GM19099 (cell line): ENCODE measurements around the gene HIPK2.

Experiments used
- POLR2A ChIP-seq: IDR thresholded peaks from 3 replicates; pipeline ENCODE4 v1.6.1; 2011; ENCODE audit warnings: low read depth; ENCODE audit not compliant: insufficient read length; ENCODE audit errors: extremely low read depth

Gene HIPK2

GRCh38 chr7:139658296-139658695 lies 119.5 kb downstream of the HIPK2 start:
- TF ChIP-seq POLR2A, result no peak

GRCh38 chr7:139657725-139658124 lies 120.1 kb downstream of the HIPK2 start:
- no peak for TF ChIP-seq POLR2A

DNA sequence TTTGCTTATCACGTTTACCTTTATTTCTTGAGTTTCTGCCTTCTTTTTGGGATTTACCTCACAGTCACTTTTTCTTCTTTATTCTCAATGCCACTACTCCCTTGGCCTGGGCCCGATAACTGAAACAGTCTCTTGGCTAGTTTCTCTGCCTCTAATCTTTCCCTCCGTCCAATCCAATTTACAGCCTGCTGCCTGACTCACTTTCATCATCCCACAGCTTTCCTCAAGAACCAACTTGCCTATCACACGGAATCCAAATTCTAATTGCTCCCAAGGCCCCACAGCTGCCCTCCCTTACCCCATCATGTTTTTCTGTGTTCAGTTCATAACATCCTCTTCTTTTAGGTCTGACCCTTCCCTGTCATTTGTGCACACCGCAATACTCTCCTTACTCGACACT lies 121.4 kb downstream of the HIPK2 start:
- no peak for TF ChIP-seq POLR2A

GRCh38 chr7:139655305-139655704 lies 122.5 kb downstream of the HIPK2 start:
- TF ChIP-seq POLR2A, result no peak

DNA sequence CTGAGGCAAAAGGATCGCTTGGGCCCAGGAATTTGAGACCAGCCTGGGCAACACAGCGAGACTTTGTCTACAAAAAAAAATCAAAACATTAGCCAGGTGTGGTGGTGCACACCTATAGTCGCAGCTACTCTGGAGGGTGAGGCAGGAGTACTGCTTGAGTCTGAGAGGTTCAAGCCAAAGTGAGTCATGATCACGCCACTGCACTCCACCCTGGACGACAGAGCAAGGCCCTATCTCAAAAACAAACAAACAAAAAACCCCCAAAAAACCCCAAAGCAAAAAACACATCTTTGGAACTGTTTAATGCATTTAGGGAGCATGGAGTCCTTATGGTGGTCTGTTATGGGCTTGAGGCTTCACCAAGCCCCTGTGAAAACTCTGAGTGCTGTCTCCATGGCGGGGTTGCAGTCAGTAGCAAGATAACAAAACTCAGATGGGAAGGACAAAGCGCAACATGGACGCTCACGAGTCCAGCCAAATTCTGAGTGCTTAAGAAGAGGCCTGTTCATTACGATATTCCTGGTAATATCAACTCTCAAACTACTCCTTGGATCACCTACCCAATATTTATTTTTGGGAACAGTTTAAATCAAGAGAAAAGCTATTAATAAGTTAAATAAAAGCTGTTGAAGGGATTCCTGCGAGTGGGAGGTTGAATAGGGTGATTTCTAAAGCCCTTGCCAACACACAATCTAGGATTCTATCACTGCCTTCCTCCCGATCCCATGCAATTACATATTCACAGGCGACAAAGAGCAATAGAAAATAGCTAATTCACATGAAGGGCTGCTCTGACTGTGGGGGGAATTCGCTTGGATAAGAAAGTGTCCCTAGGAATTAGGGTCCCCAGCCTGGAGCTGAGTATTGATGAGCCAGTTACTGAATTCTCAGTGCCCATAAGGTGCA lies 123.3 kb downstream of the HIPK2 start:
- TF ChIP-seq POLR2A, result no peak

DNA sequence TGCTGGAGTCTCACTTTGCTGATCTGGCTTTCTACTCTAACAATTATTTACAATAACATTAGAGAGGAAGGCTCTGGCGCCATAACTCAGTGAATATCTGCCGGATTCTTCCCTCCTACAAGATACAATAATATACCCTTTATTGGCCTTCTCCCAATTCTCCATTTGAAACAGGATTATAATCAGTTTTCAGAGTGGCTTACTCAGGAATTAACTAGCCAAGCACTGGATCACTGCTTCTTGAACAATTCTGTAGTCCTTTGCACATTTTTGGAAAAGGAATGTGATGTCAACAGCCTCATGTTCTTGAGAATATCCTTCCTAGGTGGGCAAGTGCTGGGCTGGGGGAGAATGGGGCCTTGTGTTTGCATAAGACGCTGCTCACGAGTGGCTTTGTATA lies 125.9 kb downstream of the HIPK2 start:
- TF ChIP-seq POLR2A, result no peak

DNA sequence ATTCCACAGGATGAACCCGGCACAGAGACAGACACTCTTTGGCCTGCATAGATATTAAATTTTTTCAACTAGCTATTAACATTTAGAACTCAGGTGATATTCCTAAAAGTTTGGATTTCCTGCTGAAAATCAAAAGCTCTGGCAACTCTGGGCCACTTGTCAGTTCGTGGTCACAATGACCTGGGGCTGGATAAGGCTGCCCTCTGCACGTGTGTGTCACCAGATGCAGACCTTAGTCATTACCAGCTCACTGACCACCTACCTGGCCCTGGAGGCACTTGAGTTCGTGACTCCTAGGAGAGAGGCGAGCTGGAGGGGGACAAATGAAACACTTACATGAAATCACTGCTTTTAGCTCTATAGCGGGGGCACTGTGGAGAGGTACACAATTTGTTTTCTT lies 126.5 kb downstream of the HIPK2 start:
- no peak for TF ChIP-seq POLR2A

DNA sequence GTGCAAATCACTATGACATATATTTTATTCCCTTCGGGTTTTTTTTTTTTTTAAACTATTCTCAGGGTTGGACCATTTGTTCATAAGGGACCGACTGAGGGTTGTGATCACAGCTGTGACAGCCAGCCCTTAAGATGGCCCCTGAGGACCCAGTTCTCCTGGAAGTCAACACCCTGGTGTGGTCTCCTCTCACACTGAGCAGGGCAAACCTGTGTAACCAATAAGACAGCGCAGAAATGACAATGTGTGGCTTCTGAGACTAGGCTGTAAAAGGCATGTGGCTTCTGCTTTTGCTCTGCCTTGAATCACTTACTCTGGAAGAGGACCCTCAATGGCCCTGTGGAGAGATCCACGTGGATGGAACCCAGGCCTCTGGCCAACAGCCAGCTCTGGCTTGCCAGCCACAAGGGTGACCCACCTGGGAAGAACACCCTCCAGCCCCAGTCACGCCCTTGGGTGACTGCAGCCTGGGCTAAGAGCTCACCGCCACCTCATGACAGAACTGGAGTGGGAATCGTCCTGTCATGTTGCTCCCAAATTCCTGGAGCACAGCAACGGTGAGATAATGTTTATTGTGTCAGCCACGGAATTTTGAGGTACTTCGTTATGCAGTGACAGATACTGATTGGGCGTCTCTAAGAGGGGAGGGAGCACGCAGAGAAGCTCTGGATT lies 127.2 kb downstream of the HIPK2 start:
- TF ChIP-seq POLR2A, result no peak

- peak; percentile 6 for TF ChIP-seq POLR2A
These were observed 128.8 kb downstream of the HIPK2 start for GRCh38 chr7:139648941-139649425.

DNA sequence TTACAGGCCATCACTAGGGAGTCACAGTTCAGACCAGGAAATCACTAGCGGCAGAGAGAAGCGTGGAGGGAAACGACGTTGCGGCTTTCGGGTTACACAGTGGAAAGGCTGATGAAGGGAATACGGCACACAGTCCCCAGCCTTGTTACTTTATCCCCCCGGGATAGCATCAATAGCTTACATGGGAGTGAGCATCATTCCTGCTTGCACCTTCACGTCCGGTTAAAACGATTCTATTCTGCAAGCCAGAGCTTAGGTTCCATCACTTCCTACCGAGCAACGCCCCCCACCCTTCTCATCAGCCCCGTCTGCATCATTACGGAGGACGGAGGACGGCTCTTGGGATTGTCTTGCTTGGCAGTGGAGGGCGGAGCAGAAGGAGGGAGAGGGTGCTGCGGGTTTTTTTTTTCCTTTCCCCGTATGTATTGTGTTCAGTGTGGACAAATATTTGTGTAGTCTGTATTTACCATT lies 129.4 kb downstream of the HIPK2 start:
- no peak for TF ChIP-seq POLR2A

DNA sequence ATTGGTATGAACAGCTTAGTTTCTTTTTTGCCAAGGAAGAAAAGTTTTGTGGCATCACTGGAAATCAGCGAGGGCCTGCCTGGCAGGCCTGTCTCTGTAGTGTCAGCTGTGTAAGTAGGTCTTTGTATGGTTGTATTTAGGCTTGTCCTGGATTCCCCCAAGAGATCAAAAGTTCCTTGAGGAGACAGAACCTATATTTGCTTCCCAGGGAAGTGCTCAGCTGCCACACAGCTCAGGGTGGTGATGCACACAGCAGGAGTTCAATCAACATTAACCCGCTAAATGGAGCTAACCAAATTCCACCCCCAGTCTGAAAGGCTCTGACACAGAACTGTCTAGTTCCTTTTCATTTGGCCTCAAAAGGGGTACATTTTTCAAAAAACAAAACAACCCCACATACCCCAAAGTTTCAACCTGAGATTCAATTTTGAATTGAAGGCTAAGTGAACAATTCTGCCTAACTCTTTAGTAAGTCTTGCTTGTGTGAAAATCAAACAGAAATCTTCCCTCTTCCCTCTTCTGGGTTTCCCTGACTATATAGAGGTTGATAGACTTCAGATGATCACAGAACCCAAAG lies 129.9 kb downstream of the HIPK2 start:
- no peak for TF ChIP-seq POLR2A

DNA sequence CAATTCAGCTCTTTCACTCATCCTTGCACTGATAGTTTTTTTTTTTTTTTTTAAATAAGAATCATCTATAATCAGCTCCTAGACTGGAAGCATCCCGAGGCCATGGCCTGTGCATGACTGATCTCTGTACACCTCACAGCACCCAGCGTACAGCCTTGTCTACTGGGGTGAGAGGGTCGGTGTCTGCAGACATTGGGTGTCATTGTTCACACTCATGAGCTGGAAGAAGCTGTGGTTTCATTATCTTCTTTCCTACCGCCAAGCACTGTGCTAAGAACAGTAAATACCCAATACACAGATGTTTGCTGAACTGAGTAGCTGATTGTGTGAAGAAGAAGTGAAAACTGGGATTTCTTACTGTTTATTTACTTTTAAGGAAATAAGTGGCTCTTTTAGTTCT lies 130.7 kb downstream of the HIPK2 start:
- no peak for TF ChIP-seq POLR2A

DNA sequence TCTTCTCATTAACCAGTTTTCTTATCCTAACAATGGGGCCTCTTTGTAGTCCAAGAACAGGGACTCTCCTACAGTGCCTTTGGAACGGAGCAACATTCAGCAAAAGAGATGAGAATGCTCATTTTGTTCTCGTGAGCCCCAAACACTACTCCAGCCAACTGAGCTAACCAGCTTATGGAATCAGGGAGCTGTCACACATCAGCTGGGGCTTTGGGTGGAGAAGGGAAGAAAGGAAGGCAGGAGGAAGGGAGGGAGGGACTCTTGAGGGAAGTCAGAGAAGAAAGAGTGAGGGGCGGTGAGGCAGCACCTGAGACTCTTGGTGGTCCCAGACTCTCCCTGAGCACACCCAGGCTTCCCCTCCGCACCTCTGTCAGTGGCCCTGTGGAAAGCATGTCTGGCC lies 131.2 kb downstream of the HIPK2 start:
- TF ChIP-seq POLR2A, result no peak

- no peak for TF ChIP-seq POLR2A
These were observed 131.9 kb downstream of the HIPK2 start for GRCh38 chr7:139645572-139646523.

DNA sequence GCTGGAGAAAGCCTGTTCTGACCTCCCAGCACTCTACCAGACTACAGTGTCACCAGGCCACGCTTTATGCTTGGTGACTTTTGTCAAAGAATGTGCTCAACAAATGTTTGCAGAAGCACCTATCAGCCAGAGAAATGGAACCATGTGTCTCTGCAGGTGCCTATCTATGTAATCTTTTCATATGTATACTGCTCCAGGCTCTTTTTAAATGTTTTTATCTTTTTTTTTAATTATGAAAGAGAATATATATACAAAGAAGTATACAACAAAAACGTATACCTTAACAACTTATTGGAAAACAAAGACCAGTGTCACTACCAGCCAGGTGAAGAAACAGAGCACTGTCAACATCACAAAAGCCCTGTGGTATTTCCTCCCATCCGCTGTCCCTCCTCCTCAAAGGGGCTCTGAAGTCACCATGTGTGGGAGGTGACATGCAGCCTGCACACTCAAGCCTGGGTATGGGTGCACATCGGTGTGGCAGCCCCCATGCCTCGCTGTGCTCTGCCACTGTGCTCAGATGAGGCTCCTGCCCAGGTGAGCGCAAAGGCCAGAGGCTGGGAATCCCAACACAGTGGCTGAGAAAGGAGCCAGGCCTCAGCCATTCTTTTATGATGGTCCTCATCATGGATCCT lies 133.7 kb downstream of the HIPK2 start:
- TF ChIP-seq POLR2A, result no peak

DNA sequence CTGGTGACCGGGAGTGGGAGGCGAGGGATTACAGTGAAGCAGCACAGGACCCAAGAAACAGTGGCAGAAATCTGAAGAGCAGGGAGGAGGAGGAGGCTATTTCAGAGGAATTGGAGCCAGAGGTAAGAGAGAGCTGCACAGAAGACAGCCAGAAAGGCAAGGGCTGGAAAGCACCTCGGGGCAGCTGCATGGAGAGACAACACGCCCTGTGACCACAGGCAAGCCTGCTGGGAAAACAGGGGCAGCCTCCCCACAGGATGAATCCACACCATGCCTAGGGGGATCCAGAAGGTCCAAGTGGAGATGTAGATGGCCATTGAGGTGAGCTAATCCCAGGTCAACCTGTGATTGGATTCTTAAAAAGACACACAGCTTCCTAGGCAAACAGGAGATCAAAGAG lies 135.5 kb downstream of the HIPK2 start:
- no peak for TF ChIP-seq POLR2A
